Motor neuron (in vitro differentiated cells): Measurements from ENCODE around the gene CTNNA3. TPM values are rescaled to one million over a fixed set of nuclear protein-coding genes. Genes with fewer than 3 reads are reported as not detected.
A peak's percentile ranks its signal among the peaks of the same experiment; 100 is the strongest.
"Not testable (repeated sequence)": the region's sequence is repeated elsewhere in the genome, so short reads cannot be mapped to it uniquely, and the experiment has no call there.

Experiments used
- ATAC-seq, 8 experiments: fragments of 200-7000 bp; cut with Tn5 transposase; replicated peaks in 6 of 8; 2 replicates each; pipeline ENCODE4 v1.8.0; 2021; ENCODE audit warnings: mild to moderate bottlenecking in 8 of 8, moderate library complexity in 8 of 8
- H3K27ac ChIP-seq, 2 donors: fragments of 250-450 bp; sonication (Bioruptor Pico); 2 replicates each; pipeline ENCODE4 v1.9.0; 2021; ENCODE audit warnings: antibody characterized with exemption in 2 of 2, mild to moderate bottlenecking in 2 of 2, moderate library complexity in 1 of 2
- H3K4me1 ChIP-seq, 2 donors: fragments of 250-450 bp; sonication (Bioruptor Pico); replicated peaks in 1 of 2; 2 replicates each; pipeline ENCODE4 v1.6.1; 2021; ENCODE audit warnings: antibody characterized with exemption in 2 of 2, mild to moderate bottlenecking in 2 of 2, moderate library complexity in 1 of 2
- H3K4me3 ChIP-seq, 5 donors: fragments of 250-450 bp; sonication (Bioruptor Pico); 2 replicates each; pipeline ENCODE4 v1.9.0; 2021; ENCODE audit warnings: antibody characterized with exemption in 5 of 5, mild to moderate bottlenecking in 5 of 5, moderate library complexity in 4 of 5
- WGBS, 10 experiments: fragments of 450-650 bp; shearing (Covaris generic); methylation state at CpG; one replicate each; pipeline ENCODE4 v1.0.0; 2022; 5-methylcytosine and 5-hydroxymethylcytosine counted together
- in situ Hi-C, 9 experiments: fragments of 400-800 bp; cut with MboI; loops; one replicate each; pipeline ENCODE4 v1.15.0; 2021; ENCODE audit warnings: low sequenced_read_pairs in 9 of 9, low pct_unique_long_range_greater_than_20kb in 2 of 9; ENCODE audit not compliant: unreplicated experiment in 9 of 9
- total RNA-seq, 8 experiments: library from RNA; unstranded; fragments of 300-600 nt; gene quantifications; 2 replicates each; pipeline versions ENCODE4 v1.2.3 to v1.2.4, GENCODE V29; 2022

The CTNNA3 gene
- total RNA-seq, 8 experiments from 2014 or later = 0.05 to 4.6 (median 0.48) TPM

DNA sequence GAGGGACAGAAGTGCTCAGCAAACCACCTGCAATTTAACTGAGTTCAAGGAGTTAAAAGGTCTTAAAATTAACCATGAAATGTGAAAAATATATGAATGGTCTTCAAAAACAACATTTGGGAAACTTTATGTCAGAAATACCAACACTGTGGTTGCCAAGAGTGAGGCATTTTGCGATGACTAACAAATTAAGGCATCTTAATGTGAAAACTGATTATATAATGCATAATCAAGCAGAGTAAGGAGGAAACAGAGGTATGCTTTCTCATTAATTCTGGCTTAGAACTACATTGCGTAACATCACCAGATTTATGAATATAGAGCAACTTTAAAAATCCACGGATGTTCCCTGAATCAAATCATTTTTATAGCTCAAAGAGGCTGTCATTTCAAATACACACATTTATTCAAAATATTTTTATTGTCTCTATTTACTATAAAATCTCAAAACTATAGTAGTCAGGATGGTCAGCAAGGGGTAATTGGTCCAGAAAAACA lies 434.6 kb downstream of the CTNNA3 start:
- ATAC-seq = no peak
- 21 to 100% (median 93%) methylated on average over 1 to 3 of the region's 3 CpGs for WGBS, 10 experiments
- H3K4me3 ChIP-seq = no peak overlapping the region
- in situ Hi-C loops = no loop called here
- no peak overlapping the region for H3K27ac ChIP-seq
- H3K4me1 ChIP-seq = peaks cover 0 to 13% of the 10 kb centered on the region in 2 donors

DNA sequence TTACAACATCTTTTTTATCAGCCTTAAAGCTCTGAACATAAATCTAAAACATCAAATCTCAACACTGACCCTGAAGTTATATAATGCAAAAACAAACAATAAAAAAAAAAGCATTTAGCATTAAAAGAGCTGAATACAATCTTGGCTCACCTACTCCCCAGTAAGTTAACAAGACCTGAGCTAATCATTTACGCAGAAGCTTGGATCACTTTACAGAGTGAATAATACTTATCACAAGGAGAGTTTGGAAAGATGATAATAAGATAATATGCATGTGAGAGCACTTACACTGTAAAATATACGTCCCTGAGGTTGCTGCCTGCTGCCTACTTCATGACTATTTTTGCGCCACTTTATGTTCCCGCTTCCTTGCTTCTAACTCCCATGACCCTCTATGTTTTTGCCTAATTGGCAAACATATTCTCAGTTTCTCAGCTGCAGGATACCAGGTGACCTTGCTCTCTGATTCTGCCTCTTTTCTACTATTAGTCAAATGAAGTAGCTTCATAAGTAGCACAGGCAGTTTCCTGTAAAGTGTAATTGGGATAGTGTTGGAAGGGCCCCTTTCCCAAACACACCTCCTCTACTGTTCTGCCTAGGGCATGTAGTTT lies 436.6 kb downstream of the CTNNA3 start:
- in situ Hi-C loops = no loop called here
- WGBS, 10 experiments = 0 to 100% (median 87%) methylated on average over 1 to 4 of the region's 4 CpGs
- Histone ChIP-seq H3K4me3 (no peak overlapping the region), H3K27ac (no peak overlapping the region), H3K4me1 (peaks cover 0 to 13% of the 10 kb centered on the region in 2 donors)
- ATAC-seq = no peak

DNA sequence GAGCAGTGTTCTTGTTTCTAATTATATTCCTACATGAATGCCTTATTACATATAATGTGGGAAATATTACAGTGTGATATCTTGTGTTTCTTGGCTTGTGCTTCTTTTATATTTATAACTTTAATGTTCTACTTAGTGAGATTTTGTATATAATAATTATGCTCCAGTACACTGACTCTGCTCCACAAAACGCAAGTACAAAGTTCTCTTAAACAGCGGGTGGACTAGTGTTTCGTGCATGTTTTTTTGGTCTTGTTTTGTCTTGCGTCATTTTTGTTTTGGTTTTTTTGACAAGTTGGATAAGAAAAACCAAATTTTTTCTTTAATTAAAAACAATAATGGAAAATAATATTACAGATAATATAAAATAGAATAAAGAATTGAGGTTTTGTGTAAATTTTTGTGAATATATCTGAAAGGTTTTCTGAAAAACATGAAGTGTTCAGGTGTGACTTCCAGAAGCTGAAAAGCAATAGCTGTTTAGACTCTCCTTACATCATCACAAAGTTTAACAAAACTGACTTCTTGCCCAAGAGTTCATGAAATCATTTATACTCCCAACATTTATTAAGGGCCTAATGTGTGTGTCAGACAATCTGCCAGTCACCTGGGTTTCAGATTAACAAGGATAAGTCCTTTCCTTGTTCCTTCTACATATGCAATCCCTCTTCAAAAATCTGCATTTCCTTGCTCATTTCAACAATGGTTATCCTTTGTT lies 438.4 kb downstream of the CTNNA3 start:
- 20 to 100% (median 92%) methylated on average over 4 of the region's 4 CpGs; no CpG with 5 or more reads in 1 of the 10 experiments for WGBS, 10 experiments
- no peak overlapping the region for H3K27ac ChIP-seq
- H3K4me1 ChIP-seq = peaks cover 0 to 4% of the 10 kb centered on the region in 2 donors
- H3K4me3 ChIP-seq = no peak overlapping the region
- no peak for ATAC-seq
- in situ Hi-C loops = no loop called here

DNA sequence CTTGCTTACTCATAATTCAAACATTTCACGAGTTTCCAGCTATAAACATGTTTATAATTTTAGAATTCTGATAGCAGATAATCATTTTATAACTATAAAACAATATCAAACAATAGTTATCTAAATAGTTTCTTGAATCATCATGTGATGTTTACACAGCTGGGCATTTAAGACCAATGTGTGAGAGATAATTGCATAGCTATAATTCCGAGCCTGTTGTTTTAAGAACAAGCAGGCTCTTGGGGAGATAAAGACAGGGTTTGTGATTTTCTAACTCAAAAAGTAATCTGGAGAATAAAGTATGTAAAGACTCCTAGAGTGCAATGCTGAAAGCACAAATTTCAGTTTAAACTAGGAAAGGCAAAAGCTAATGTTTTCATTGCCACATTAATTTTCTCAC lies 439.0 kb downstream of the CTNNA3 start:
- Histone ChIP-seq H3K4me3 (no peak overlapping the region), H3K27ac (no peak overlapping the region), H3K4me1 (no peaks in the 10 kb centered on the region)
- ATAC-seq = peak in 1 of 8 experiments; percentile 60
- WGBS, 10 experiments = 0 to 89% (median 75%) methylated on average over 1 to 2 of the region's 2 CpGs; no CpG with 5 or more reads in 1 of the 10 experiments
- in situ Hi-C loops = no loop called here

DNA sequence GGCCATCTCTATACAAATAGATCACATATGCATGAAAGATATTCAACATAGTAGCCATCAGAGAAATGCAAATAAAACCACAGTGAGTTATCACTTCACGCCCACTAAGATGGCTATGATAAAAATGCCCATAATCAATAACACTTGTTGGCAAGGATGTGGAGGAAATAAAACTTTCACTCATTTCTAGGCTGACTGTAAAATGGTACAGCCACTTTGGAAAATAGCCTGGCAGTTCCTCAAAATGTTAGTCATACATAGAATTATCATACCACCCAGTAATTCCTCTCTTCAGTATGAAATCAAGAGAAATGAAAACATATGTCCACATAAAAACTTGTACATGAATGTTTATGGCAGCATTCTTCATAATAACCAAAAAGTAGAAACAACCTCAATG lies 445.3 kb downstream of the CTNNA3 start:
- in situ Hi-C loops = no loop called here
- H3K4me1 ChIP-seq = no peaks in the 10 kb centered on the region
- ATAC-seq = peak in 1 of 8 experiments; percentile 37
- H3K27ac ChIP-seq = no peak overlapping the region
- 0 to 100% (median 59%) methylated on average over 1 of the region's 1 CpG; no CpG with 5 or more reads in 2 of the 10 experiments for WGBS, 10 experiments
- H3K4me3 ChIP-seq = no peak overlapping the region

DNA sequence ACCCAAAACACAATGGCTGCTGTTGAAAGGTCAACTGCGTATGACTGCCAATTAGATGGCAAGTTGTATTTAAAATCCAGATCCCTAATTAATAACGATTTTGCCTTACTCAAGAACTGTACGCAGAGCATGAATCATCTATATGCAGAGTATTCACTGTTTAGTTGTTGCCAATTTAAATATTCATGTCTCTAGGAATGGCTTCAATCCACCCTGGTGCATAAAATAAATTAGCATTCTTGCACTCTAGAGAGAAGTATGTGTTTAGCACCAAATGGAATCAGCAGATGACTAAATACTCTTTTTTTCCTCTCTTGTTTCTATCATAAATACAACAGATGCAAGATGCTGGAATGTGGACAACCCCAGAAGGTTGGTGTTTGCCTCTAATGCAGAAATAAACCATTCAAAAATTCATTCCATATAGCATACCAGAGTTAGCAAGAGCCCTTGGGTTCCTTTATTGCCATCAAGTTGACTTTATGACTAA lies 449.9 kb downstream of the CTNNA3 start:
- WGBS, 10 experiments = 3 to 100% (median 83%) methylated on average over 2 to 3 of the region's 3 CpGs; no CpG with 5 or more reads in 1 of the 10 experiments
- no peak overlapping the region for H3K27ac ChIP-seq
- H3K4me3 ChIP-seq = no peak overlapping the region
- in situ Hi-C loops = no loop called here
- H3K4me1 ChIP-seq = peaks cover 0 to 4% of the 10 kb centered on the region in 2 donors
- peak in 4 of 8 experiments; percentile 56 to 99 (median 96) for ATAC-seq

DNA sequence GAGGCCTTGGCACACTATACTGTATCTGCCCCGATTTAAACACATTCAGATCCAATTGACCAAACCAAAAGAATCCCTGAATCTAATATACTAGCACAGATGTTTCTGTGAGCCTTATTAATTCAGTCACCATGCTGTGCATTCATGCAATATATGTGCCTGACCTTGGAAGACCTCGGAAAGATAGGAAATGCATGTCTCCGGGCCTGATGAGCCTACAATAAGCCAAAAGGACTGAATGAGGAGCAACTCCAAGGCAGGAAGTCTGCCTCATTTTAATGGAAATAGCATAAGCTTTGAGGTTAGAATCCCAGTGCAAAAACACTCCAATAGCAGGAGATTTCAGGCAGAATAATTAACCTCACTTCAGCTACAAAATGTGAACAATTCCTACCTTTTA lies 453.5 kb downstream of the CTNNA3 start:
- peak in 3 of 8 experiments; percentile 25 to 81 (median 77) for ATAC-seq

DNA sequence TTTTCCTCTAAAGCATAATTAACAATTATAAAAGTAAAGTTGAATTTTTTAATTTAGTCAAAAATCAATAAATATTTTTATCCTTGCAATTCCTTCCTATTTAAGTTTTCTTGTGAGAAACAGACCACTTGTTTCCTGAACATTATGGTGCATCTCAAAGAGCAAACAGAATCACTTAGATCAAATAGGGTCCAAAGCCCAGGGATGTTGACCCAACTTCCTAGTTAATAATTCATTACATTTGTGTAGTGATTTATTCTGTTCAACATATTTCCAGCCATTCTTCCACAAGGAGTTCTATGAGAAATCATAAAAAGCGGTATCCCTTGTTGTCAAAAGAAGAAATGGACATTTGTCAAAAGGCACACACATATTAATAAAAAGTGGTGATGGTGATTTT lies 454.5 kb downstream of the CTNNA3 start:
- Histone ChIP-seq H3K4me1 (peaks cover 0 to 4% of the 10 kb centered on the region in 2 donors), H3K4me3 (no peak overlapping the region), H3K27ac (no peak overlapping the region)
- no peak for ATAC-seq
- 0 to 8% (median 0%) methylated on average over 1 of the region's 1 CpG; no CpG with 5 or more reads in 2 of the 10 experiments for WGBS, 10 experiments
- in situ Hi-C loops = no loop called here

More for the DNA sequence above, 453.5 kb downstream of the CTNNA3 start:
- Histone ChIP-seq H3K4me3 (no peak overlapping the region), H3K4me1 (peaks cover 0 to 4% of the 10 kb centered on the region in 2 donors), H3K27ac (no peak overlapping the region)
- 0 to 100% (median 19%) methylated on average over 1 to 3 of the region's 3 CpGs; no CpG with 5 or more reads in 2 of the 10 experiments for WGBS, 10 experiments
- in situ Hi-C loops = no loop called here

DNA sequence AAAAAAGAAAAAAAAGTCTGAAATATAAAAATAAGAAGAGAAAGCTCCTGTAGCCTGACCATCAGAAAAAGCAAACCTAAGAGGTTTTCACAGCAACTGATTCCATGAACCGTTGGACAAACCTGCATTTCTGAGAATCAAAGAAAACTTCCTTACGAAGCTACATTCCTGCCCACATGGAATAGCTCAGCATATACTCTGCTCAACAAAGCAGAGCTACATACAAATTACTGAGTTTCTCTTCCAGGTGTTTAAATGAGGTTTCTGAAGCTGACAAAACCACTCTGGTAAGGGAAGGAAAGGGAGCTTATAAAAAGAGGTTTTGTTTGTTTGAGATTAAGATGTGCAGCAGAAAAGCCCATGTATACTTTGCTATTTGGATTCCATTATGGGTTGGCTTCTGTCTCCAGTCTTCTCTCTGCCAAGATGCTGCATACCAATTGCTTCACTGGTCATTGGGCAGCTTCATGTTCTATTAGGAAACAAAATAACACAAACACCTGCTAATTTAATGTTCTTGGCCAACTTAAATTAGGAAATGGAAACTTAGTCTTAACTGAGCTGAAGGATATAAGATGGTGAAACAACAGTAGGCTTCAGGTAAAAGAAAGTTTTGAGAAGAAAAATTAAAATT lies 456.0 kb downstream of the CTNNA3 start:
- WGBS, 10 experiments = 0 to 92% (median 75%) methylated on average over 1 to 2 of the region's 2 CpGs; no CpG with 5 or more reads in 3 of the 10 experiments
- H3K4me3 ChIP-seq = no peak overlapping the region
- ATAC-seq = no peak
- H3K27ac ChIP-seq = no peak overlapping the region
- in situ Hi-C loops = no loop called here
- peaks cover 0 to 4% of the 10 kb centered on the region in 2 donors for H3K4me1 ChIP-seq

DNA sequence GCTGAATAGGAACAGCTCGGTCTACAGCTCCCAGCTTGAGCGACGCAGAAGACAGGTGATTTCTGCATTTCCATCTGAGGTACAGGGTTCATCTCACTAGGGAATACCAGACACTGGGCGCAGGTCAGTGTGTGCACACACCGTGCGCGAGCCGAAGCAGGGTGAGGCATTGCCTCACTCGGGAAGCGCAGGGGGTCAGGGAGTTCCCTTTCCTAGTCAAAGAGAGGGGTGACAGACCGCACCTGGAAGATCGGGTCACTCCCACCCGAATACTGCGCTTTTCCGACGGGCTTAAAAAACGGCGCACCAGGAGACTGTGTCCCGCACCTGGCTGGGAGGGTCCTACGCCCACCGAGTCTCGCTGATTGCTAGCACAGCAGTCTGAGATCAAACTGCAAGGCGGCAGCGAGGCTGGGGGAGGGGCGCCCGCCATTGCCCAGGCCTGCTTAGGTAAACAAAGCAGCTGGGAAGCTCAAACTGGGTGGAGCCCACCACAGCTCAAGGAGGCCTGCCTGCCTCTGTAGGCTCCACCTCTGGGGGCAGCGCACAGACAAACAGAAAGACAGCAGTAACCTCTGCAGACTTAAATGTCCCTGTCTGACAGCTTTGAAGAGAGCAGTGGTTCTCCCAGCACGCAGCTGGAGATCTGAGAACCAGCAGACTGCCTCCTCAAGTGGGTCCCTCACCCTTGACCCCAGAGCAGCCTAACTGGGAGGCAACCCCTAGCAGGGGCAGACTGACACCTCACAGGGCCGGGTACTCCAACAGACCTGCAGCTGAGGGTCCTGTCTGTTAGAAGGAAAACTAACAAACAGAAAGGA lies 465.1 kb downstream of the CTNNA3 start:
- H3K4me3 ChIP-seq = peak overlapping the region in 4 of 5 donors; percentile 23 to 39 (median 27)
- ATAC-seq, in situ Hi-C loops, H3K4me1 ChIP-seq, H3K27ac ChIP-seq: not testable (repeated sequence)
- WGBS, 10 experiments = 0 to 50% (median 21%) methylated on average over 1 to 8 of the region's 29 CpGs; no CpG with 5 or more reads in 3 of the 10 experiments

DNA sequence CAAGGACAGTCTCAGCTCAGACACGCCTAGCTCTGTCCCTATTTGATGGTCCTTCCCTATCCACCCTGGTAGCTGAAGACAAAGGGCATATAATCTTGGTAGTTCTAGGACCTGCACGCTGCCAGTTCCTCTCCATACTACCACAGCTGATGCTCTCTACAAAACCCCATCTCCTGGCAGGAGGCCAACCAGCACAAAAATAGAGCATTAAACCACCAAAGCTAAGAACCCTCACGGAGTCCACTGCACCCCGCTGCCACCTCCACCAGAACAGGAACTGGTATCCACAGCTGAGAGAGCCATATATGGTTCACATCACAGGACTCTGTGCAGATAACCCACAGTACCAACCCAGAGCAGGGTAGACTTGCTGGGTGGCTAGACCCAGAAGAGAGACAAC lies 470.8 kb downstream of the CTNNA3 start:
- Histone ChIP-seq H3K4me3 (no peak overlapping the region), H3K4me1 (no peaks in the 10 kb centered on the region), H3K27ac (no peak overlapping the region)
- WGBS, 10 experiments = 27% methylated on average over 2 of the region's 4 CpGs; no CpG with 5 or more reads in 9 of the 10 experiments
- in situ Hi-C loops = no loop called here
- no peak for ATAC-seq

DNA sequence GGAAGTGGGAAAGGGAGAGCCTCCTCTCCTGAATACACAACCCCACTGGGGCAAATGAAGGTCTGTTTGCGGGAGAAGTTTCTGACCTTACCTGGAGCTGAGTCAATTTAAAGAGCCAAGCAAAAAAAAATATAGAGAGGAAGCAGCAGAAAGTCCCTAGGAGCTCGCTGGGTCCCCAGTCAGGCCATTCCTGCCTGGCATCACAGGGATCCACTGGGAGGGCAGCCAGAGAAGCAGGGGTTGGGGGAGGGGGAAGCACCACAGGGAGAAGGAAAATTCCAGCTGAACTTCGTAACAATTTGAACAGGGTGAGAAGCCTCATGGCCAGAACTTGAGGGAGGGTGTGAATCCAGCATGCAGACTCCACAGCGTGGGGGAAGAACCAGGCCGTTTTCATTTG lies 471.4 kb downstream of the CTNNA3 start:
- ATAC-seq = no peak
- Histone ChIP-seq H3K27ac (no peak overlapping the region), H3K4me1 (no peaks in the 10 kb centered on the region), H3K4me3 (no peak overlapping the region)
- WGBS, 10 experiments = 0 to 100% (median 84%) methylated on average over 1 to 4 of the region's 5 CpGs
- in situ Hi-C loops = no loop called here
